Activated B cell treated with CpG ODN at 0.5 μM for 24 hours (primary cell): ENCODE data around the gene RAC2. TPM values are rescaled to one million over a fixed set of nuclear protein-coding genes. Genes with fewer than 3 reads are reported as not detected.

Experiments used
- ATAC-seq: fragments of 200-7000 bp; cut with Tn5 transposase; one replicate; pipeline ENCODE4 v1.10.0; 2021; ENCODE audit warnings: low read depth, mild to moderate bottlenecking, moderate library complexity
- CTCF ChIA-PET: fragments of 350-600 bp; sonication (Branson Sonifier 250); formaldehyde crosslinking; loops from one replicate; lab custom pipeline; 2021; ENCODE audit warnings: antibody characterized with exemption; lab: Charles Lee
- POLR2A ChIA-PET: fragments of 350-600 bp; sonication (Branson Sonifier 250); formaldehyde crosslinking; loops from one replicate; lab custom pipeline; 2021; ENCODE audit warnings: antibody characterized with exemption; lab: Charles Lee
- DNase-seq: peaks from one replicate; pipeline ENCODE4 v3.0.0; 2022
- H3K27ac Mint-ChIP-seq: one replicate; pipeline ENCODE4 v1.8.0; 2020; ENCODE audit warnings: mixed read lengths
- H3K27me3 Mint-ChIP-seq: one replicate; pipeline ENCODE4 v1.8.0; 2021; ENCODE audit warnings: mixed read lengths
- H3K36me3 Mint-ChIP-seq: one replicate; pipeline ENCODE4 v1.8.0; 2021; ENCODE audit warnings: low read depth, mixed read lengths
- H3K4me1 Mint-ChIP-seq: one replicate; pipeline ENCODE4 v1.8.0; 2021; ENCODE audit warnings: mixed read lengths
- H3K4me3 Mint-ChIP-seq: one replicate; pipeline ENCODE4 v1.8.0; 2020; ENCODE audit warnings: mild to moderate bottlenecking, mixed read lengths
- H3K9me3 Mint-ChIP-seq: one replicate; pipeline ENCODE4 v1.8.0; 2020; ENCODE audit warnings: mixed read lengths
- intact Hi-C: fragments of 100-400 bp; cut with micrococcal nuclease; formaldehyde crosslinking; loops from one replicate; pipeline ENCODE4 v1.15.1; 2024
- total RNA-seq: library from RNA; stranded (reverse); gene quantifications from 2 replicates; pipeline ENCODE4 v1.2.3, GENCODE V29; 2022
- TF ChIP-seq, protein P1 (sequence below): fragments of 200-600 bp; IDR thresholded peaks from one replicate; pipeline ENCODE4 v1.8.0; 2022; ENCODE audit warnings: antibody characterized with exemption, mild to moderate bottlenecking

The RAC2 gene
- total RNA-seq, 1 donor from 2014 or later = 557 TPM

DNA sequence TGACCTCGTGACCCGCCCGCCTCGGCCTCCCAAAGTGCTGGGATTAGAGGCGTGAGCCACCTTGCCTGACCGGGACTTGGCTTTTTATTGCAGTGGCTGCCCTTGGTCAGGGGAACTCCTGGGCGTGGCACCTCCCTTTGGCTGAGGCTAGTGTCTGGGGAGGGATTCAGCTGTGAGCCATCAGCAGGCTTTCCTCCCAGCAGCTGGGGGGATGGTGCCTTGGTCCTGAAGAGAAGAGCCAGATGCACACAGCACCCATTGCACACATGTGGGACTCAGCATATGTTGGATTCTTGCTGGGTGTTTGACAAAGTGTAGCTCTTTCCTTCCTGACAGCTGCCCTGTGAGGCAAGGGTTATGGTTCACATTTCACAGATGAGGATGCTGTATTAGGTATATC lies 46.7 kb upstream of the RAC2 start:
- peaks cover 6% of the 10 kb centered on the region for H3K9me3 Mint-ChIP-seq
- peak overlapping the region; percentile 46 for H3K27ac Mint-ChIP-seq
- no peaks in the 10 kb centered on the region for H3K27me3 Mint-ChIP-seq
- ChIA-PET POLR2A (no interaction called here), CTCF (no interaction called here)
- peaks cover 68% of the 10 kb centered on the region for H3K4me1 Mint-ChIP-seq
- TF ChIP-seq, protein P1, sequence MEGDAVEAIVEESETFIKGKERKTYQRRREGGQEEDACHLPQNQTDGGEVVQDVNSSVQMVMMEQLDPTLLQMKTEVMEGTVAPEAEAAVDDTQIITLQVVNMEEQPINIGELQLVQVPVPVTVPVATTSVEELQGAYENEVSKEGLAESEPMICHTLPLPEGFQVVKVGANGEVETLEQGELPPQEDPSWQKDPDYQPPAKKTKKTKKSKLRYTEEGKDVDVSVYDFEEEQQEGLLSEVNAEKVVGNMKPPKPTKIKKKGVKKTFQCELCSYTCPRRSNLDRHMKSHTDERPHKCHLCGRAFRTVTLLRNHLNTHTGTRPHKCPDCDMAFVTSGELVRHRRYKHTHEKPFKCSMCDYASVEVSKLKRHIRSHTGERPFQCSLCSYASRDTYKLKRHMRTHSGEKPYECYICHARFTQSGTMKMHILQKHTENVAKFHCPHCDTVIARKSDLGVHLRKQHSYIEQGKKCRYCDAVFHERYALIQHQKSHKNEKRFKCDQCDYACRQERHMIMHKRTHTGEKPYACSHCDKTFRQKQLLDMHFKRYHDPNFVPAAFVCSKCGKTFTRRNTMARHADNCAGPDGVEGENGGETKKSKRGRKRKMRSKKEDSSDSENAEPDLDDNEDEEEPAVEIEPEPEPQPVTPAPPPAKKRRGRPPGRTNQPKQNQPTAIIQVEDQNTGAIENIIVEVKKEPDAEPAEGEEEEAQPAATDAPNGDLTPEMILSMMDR = no peak
- H3K4me3 Mint-ChIP-seq = no peak overlapping the region
- no peak for ATAC-seq
- H3K36me3 Mint-ChIP-seq = peaks cover 79% of the 10 kb centered on the region
- DNase-seq = no peak
- intact Hi-C loops = no loop called here

DNA sequence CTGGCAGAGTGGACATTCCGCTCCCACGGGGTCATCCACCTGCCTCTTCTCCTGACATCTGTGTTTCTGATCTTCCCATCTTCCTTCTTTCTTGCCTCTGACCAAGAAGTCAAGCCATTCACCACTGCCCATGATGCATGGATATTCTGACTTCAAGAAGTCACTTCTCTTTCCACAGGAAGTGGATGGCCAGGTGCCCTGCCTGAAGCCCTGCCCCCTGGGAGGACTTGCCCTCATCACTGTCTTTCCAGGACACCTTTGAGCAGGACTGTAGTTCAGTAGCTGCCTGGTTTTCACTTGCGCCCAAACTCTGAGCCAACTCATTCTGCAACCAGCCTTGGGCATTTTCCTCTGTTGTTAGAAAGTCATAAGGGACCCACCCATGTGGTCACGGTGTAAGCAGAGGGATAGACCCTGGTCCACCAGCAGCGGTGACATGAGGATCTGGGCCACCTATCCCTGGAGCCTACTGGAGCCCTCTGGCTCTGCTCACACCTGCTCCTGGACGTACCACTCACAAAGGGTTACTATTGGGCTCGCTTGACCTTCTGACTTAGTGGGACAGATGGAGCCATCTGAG lies 45.2 kb upstream of the RAC2 start:
- Mint-ChIP-seq H3K27me3 (no peaks in the 10 kb centered on the region), H3K4me3 (peak overlapping the region; percentile 24), H3K4me1 (peaks cover 64% of the 10 kb centered on the region), H3K36me3 (peaks cover 65% of the 10 kb centered on the region), H3K27ac (peak overlapping the region; percentile 78), H3K9me3 (peaks cover 6% of the 10 kb centered on the region)
- DNase-seq (no peak), ATAC-seq (no peak)
- TF ChIP-seq, protein P1 = no peak
- intact Hi-C loops = no loop called here
- POLR2A ChIA-PET = interaction anchor here (1.2 kb wide), 1 partner anchor 8 kb away, joined by 10 read pairs; no protein-coding TSS in a partner anchor
- CTCF ChIA-PET = no interaction called here

DNA sequence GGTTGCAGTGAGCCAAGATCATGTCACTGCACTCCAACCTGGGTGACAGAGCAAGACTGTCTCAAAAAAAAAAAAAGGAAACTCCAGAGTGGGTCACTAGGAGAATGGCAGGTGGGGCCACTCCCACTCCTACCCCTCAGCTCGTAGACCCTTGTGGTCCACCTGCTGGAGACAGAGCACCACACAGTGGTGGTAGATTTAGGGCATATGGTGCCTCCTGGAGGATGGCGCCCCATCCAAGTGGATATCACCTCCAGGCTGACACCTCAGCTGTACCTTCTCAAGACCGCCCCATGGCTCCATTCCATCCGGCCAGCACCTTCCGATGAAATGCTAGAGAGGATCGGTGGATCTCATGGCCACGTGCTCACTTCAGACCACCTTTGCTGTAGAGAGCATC lies 44.5 kb upstream of the RAC2 start:
- Mint-ChIP-seq H3K4me3 (no peak overlapping the region), H3K9me3 (peaks cover 6% of the 10 kb centered on the region), H3K4me1 (peaks cover 66% of the 10 kb centered on the region), H3K27me3 (no peaks in the 10 kb centered on the region), H3K36me3 (peaks cover 60% of the 10 kb centered on the region), H3K27ac (peak overlapping the region; percentile 78)
- intact Hi-C loops = no loop called here
- ChIA-PET POLR2A (interaction anchor here (1.2 kb wide), 1 partner anchor 9 kb away, joined by 10 read pairs; no protein-coding TSS in a partner anchor), CTCF (no interaction called here)
- ATAC-seq = no peak
- no peak for DNase-seq
- TF ChIP-seq, protein P1 = no peak

DNA sequence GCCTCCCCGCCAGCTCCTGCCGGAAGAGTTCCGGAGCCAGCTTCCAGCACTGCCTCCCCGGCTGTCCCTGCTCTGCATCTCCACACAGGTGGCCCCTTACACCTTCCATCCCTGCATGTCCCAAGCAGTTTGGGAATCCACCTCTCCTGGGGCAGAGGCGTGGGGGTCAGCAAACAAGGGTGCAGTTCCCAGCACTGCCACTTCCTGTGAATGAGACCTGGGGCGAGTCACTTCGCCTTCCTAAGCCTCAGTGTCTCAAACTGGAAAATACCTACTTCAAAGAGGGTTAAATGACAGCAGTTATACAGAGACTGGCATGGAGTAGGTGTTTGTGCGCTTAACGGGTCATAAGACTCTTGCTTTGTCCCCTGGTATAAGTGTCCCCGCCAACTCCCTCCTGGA lies 43.5 kb upstream of the RAC2 start:
- intact Hi-C loops = no loop called here
- Mint-ChIP-seq H3K27me3 (no peaks in the 10 kb centered on the region), H3K27ac (peak overlapping the region; percentile 65), H3K4me3 (no peak overlapping the region), H3K9me3 (peaks cover 6% of the 10 kb centered on the region), H3K4me1 (peaks cover 69% of the 10 kb centered on the region), H3K36me3 (peaks cover 55% of the 10 kb centered on the region)
- TF ChIP-seq, protein P1 = no peak
- DNase-seq (no peak), ATAC-seq (no peak)
- ChIA-PET POLR2A (no interaction called here), CTCF (interaction anchor here (1.0 kb wide), 2 partner anchors 8 to 28 kb away, joined by 3 read pairs; no protein-coding TSS in a partner anchor)

DNA sequence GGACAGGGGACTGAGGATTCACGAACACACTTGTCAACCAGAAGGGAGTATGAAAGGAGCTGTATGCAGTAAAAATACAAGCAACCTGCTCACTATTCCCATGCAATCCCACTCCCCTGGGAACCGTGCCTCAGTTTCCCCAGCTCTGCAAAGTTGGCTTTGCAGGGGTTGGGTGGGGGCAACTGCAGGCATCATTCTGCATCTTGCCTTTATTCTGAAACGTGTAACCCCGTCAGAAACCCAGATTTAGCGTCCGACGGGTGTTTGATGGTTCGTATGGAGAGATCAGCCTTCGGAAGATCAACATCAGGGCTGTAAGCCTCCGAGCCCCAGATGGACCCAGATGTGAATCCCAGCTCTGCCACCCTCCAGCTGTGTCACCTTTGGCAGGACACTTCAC lies 41.9 kb upstream of the RAC2 start:
- Mint-ChIP-seq H3K27me3 (no peaks in the 10 kb centered on the region), H3K4me1 (peaks cover 80% of the 10 kb centered on the region), H3K36me3 (peaks cover 38% of the 10 kb centered on the region), H3K4me3 (no peak overlapping the region), H3K9me3 (no peaks in the 10 kb centered on the region), H3K27ac (peak overlapping the region; percentile 99)
- ATAC-seq = no peak
- TF ChIP-seq, protein P1 = no peak
- ChIA-PET CTCF (interaction anchor here (0.6 to 0.9 kb wide), 2 partner anchors 16 to 1473 kb away, joined by 3 to 4 read pairs; no protein-coding TSS in a partner anchor), POLR2A (interaction anchor here (1.0 to 6.3 kb wide), 4 partner anchors 10 to 67 kb away, joined by 3 to 47 read pairs (median 4); partner anchors contain the start of gene RAC2)
- DNase-seq = no peak
- intact Hi-C loops = loop anchor here (2.0 kb wide), 2 partner anchors 29 to 41 kb away; partner anchors contain the start of gene RAC2
